Immature natural killer cell (primary cell): ENCODE results near the gene ITPR2. TPM values are rescaled to one million over a fixed set of nuclear protein-coding genes. Genes with fewer than 3 reads are reported as not detected.
"Not testable (repeated sequence)": the region's sequence is repeated elsewhere in the genome, so short reads cannot be mapped to it uniquely, and the experiment has no call there.

Experiments
- DNase-seq, 3 donors: peaks; one replicate each; pipeline ENCODE4 v3.0.0; 2022; ENCODE audit warnings: mixed read lengths in 1 of 3
- H3K27ac Mint-ChIP-seq, 6 donors: one replicate each; pipeline ENCODE4 v1.8.0; 2020; ENCODE audit warnings: mixed read lengths in 6 of 6, mild to moderate bottlenecking in 5 of 6, inconsistent platforms in 4 of 6, moderate library complexity in 3 of 6
- H3K27me3 Mint-ChIP-seq, 3 donors: one replicate each; pipeline ENCODE4 v1.8.0; 2020 to 2021; ENCODE audit warnings: low read depth in 3 of 3, mild to moderate bottlenecking in 3 of 3, mixed read lengths in 3 of 3, moderate library complexity in 3 of 3, inconsistent platforms in 1 of 3
- H3K36me3 Mint-ChIP-seq, 3 donors: one replicate each; pipeline ENCODE4 v1.8.0; 2020; ENCODE audit warnings: mixed read lengths in 3 of 3, inconsistent platforms in 2 of 3, mild to moderate bottlenecking in 2 of 3
- H3K4me1 Mint-ChIP-seq, 2 donors: one replicate each; pipeline ENCODE4 v1.8.0; 2020; ENCODE audit warnings: inconsistent platforms in 2 of 2, mild to moderate bottlenecking in 2 of 2, mixed read lengths in 2 of 2, moderate library complexity in 1 of 2
- H3K4me3 Mint-ChIP-seq, 5 donors: one replicate each; pipeline ENCODE4 v1.8.0; 2020; ENCODE audit warnings: mild to moderate bottlenecking in 5 of 5, mixed read lengths in 5 of 5, inconsistent platforms in 3 of 5, moderate library complexity in 3 of 5
- H3K9me3 Mint-ChIP-seq, 6 donors: one replicate each; pipeline ENCODE4 v1.8.0; 2020; ENCODE audit warnings: mild to moderate bottlenecking in 6 of 6, mixed read lengths in 6 of 6, inconsistent platforms in 4 of 6, moderate library complexity in 3 of 6
- polyA plus RNA-seq, 3 donors: library from polyadenylated mRNA; unstranded; fragments of 300-500 nt; fragmentation: Illumina TruSeq; gene quantifications; one replicate each; pipeline ENCODE4 v1.2.3, GENCODE V29; 2021

The ITPR2 gene
- polyA plus RNA-seq, 3 donors from 2014 or later = 7.2 to 23.4 (median 7.4) TPM

- DNase-seq = no peak
- Mint-ChIP-seq H3K27me3 (peaks cover 0 to 1% (median 0%) of the 10 kb centered on the region in 3 donors), H3K27ac (no peak overlapping the region), H3K36me3 (peaks cover 39 to 52% (median 48%) of the 10 kb centered on the region in 3 donors), H3K4me3 (no peak overlapping the region), H3K4me1 (peaks cover 4 to 10% of the 10 kb centered on the region in 2 donors), H3K9me3 (peaks cover 0 to 2% (median 0%) of the 10 kb centered on the region in 6 donors)
Observed at GRCh38 chr12:26694402-26694801, 138.6 kb downstream of the ITPR2 start.

GRCh38 chr12:26692407-26692806, 140.6 kb downstream of the ITPR2 start:
- peaks cover 4 to 10% of the 10 kb centered on the region in 2 donors for H3K4me1 Mint-ChIP-seq
- peaks cover 0 to 2% (median 0%) of the 10 kb centered on the region in 6 donors for H3K9me3 Mint-ChIP-seq
- no peak overlapping the region for H3K27ac Mint-ChIP-seq
- H3K4me3 Mint-ChIP-seq = no peak overlapping the region
- DNase-seq = no peak
- H3K36me3 Mint-ChIP-seq = peaks cover 27 to 41% (median 35%) of the 10 kb centered on the region in 3 donors
- H3K27me3 Mint-ChIP-seq = peaks cover 0 to 1% (median 0%) of the 10 kb centered on the region in 3 donors

DNA sequence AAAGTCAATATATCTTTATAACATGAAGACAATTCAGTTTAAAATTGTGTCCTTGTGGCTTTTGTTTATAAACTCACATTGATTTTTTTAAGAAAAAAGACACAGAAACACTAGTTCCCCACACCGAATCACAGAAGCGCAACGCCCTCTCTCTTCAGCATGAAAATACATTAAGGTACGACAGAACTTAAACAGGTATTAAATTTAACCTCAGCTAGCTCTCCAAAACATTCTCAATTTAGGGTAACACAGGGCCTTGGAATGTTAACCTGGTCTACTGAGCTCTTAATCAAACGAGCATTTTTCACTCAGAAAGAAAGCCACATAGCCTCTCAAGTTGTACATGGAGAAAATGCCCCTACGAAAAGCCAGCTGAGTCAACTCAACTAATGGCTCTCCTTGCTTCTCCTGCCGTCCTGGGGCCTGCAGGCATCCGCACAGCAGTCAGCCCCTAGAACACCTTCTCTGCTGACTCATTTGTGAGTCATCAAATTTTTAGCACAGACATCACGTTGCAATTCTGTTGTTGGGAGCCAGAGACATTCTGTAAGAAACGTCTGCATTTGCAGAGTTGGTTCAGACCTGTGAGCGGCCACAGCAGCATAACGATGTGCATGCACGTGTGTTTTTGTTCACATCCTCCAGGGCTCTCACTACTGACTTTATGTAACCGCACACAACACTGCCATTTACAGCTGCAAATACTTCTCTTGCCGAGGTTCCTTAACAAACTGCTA, 141.6 kb downstream of the ITPR2 start:
- Mint-ChIP-seq H3K4me3 (no peak overlapping the region), H3K36me3 (peaks cover 23 to 35% (median 30%) of the 10 kb centered on the region in 3 donors), H3K27ac (no peak overlapping the region), H3K4me1 (peaks cover 3 to 4% of the 10 kb centered on the region in 2 donors), H3K9me3 (no peaks in the 10 kb centered on the region), H3K27me3 (peaks cover 0 to 1% (median 0%) of the 10 kb centered on the region in 3 donors)
- no peak for DNase-seq

GRCh38 chr12:26690601-26691000, 142.4 kb downstream of the ITPR2 start:
- no peaks in the 10 kb centered on the region for H3K4me1 Mint-ChIP-seq
- no peaks in the 10 kb centered on the region for H3K9me3 Mint-ChIP-seq
- H3K27ac Mint-ChIP-seq = no peak overlapping the region
- peaks cover 20 to 30% (median 26%) of the 10 kb centered on the region in 3 donors for H3K36me3 Mint-ChIP-seq
- H3K27me3 Mint-ChIP-seq = peaks cover 0 to 1% (median 0%) of the 10 kb centered on the region in 3 donors
- DNase-seq = no peak
- no peak overlapping the region for H3K4me3 Mint-ChIP-seq

DNA sequence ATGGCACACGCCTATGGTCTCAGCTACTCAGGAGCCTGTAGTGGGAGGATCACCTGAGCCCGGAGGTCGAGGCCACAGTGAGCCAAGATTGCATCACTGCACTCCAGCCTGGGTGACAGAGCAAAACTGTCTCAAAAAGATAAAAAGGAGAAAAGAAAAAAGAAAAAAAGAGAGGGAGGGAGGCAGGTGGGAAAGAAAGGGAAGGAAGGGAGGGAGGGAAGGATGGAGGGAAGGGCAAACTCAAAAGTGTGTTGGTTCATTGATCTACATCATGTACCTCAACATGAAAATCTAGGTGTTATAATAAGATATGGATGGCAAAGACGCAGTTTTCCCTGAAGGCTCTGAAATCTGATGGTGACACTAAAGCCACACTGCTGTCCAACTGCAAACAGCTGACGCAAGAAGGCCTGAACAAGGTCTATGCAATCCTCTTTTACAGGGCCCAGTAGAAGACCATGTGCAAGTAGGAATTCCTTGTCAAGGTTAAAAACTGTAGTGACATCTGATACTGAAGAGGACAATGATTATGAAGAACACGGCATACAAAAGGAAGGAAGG, 143.6 kb downstream of the ITPR2 start:
- Mint-ChIP-seq H3K4me1 (no peaks in the 10 kb centered on the region), H3K4me3 (no peak overlapping the region), H3K36me3 (peaks cover 17 to 23% (median 18%) of the 10 kb centered on the region in 3 donors), H3K27ac (no peak overlapping the region), H3K9me3 (no peaks in the 10 kb centered on the region), H3K27me3 (peaks cover 0 to 1% (median 0%) of the 10 kb centered on the region in 3 donors)
- DNase-seq = no peak

DNA sequence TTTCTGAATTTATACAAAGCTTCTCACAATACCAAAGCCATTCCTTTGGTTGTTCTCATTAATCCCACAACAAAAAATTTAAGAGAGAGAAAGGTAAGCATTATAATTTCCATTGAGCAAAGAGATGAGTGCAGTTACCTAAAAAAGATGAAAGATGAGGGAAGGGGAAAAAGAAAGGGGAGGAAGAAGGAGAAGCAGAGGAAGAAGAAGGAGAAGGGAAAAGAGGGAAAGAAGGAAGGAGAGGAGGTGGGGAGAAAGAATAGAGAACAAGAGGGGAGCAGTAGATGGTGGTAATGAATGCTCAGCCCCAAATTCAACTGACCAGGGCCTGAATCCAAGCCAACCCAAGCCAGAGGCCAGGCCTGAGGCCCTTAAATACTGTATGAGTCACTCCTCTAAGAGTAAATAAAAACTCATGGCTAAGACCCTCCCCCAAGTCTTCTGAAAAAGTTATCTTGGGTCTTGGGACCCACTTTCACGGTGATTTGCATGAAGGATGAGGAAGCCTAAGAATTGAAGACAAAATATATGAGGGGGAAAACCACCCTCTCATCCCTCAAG, 144.6 kb downstream of the ITPR2 start:
- peak overlapping the region in 1 of 6 donors; percentile 12 for H3K27ac Mint-ChIP-seq
- peaks cover 0 to 1% (median 0%) of the 10 kb centered on the region in 3 donors for H3K27me3 Mint-ChIP-seq
- DNase-seq = no peak
- no peak overlapping the region for H3K4me3 Mint-ChIP-seq
- peaks cover 19 to 27% (median 20%) of the 10 kb centered on the region in 3 donors for H3K36me3 Mint-ChIP-seq
- no peaks in the 10 kb centered on the region for H3K9me3 Mint-ChIP-seq
- no peaks in the 10 kb centered on the region for H3K4me1 Mint-ChIP-seq

DNA sequence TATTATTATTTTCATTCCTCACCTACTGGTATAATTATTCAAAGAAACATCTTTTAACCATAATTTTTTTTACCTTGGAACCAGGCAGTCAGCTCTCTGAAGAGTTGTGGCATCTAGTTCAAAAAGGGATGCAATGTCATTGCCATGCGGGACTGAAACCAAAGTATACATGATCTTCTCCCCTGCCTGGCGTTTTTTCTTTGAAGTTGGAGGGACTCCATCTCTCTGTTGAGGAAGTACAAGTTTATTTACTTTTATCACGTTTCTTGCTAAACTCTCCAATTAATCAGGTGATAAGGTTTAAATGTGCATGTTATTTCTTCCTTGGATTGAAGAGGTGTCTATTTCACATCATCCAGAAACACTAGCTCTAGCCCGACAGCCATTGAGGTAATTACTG, 146.6 kb downstream of the ITPR2 start:
- H3K4me1 Mint-ChIP-seq = no peaks in the 10 kb centered on the region
- DNase-seq = no peak
- peaks cover 30 to 35% (median 32%) of the 10 kb centered on the region in 3 donors for H3K36me3 Mint-ChIP-seq
- H3K9me3 Mint-ChIP-seq = no peaks in the 10 kb centered on the region
- H3K27me3 Mint-ChIP-seq = peaks cover 0 to 1% (median 0%) of the 10 kb centered on the region in 3 donors
- no peak overlapping the region for H3K4me3 Mint-ChIP-seq
- no peak overlapping the region for H3K27ac Mint-ChIP-seq

- no peak overlapping the region for H3K27ac Mint-ChIP-seq
- no peaks in the 10 kb centered on the region for H3K9me3 Mint-ChIP-seq
- H3K4me1 Mint-ChIP-seq = no peaks in the 10 kb centered on the region
- H3K36me3 Mint-ChIP-seq = peaks cover 31 to 43% (median 37%) of the 10 kb centered on the region in 3 donors
- no peak for DNase-seq
- peaks cover 0 to 1% (median 0%) of the 10 kb centered on the region in 3 donors for H3K27me3 Mint-ChIP-seq
- H3K4me3 Mint-ChIP-seq = no peak overlapping the region
Observed at GRCh38 chr12:26684101-26684500, 148.9 kb downstream of the ITPR2 start.

GRCh38 chr12:26683443-26683842, 149.6 kb downstream of the ITPR2 start:
- Mint-ChIP-seq H3K4me3 (no peak overlapping the region), H3K9me3 (no peaks in the 10 kb centered on the region), H3K27me3 (peaks cover 0 to 1% (median 0%) of the 10 kb centered on the region in 3 donors), H3K36me3 (peaks cover 31 to 43% (median 37%) of the 10 kb centered on the region in 3 donors), H3K27ac (no peak overlapping the region), H3K4me1 (no peaks in the 10 kb centered on the region)
- DNase-seq = no peak

GRCh38 chr12:26680727-26681455, 152.1 kb downstream of the ITPR2 start:
- DNase-seq = no peak
- Mint-ChIP-seq H3K9me3 (no peaks in the 10 kb centered on the region), H3K4me3 (no peak overlapping the region), H3K27ac (peak overlapping the region in 1 of 6 donors; percentile 73), H3K4me1 (no peaks in the 10 kb centered on the region), H3K36me3 (peaks cover 24 to 43% (median 30%) of the 10 kb centered on the region in 3 donors), H3K27me3 (no peaks in the 10 kb centered on the region)

DNA sequence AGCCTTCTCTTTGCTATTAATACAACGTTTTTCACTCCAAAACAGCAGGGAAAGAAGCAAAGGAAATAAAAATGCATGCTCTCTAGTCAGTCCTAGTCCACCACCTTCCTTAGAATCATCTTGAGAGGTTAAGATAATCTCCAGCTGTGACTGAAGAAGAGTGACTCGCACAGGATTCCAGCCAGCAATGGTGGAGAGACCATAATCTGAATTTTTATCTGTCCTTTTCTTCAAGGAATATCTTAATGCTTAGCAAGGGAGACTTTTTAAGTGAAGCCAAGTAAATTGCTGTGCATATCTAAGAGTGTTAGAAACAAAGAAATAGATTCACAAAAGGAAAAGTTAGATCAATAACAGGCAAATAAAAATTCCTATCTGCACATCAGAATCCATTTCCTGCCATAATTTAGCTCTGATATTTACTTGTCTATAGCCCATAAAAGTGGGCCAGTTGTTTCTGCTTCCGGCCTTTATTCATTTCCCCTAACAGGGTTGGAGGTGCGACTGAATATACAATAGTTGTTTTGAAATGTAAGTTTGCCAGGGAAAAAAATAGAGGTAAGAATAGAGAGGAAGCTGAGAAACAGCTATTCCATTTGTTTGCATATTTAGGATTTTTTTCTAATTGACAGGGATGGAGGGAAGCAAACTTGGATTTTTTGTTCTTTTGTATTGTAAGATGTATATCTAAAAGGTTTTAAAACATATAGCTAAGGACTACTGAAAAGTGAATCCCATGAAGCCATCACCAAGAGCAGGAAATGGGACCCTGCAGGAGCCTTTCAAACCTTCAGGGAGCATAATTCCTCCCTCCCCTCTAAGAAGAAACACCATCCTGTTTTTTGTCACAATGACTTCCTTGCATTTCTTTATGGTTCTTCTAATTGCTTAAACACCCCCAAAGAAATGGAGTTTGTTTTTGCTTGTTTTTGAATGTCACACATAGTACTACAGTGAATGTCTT, 154.0 kb downstream of the ITPR2 start:
- Mint-ChIP-seq H3K9me3 (no peaks in the 10 kb centered on the region), H3K27me3 (no peaks in the 10 kb centered on the region), H3K4me3 (no peak overlapping the region), H3K36me3 (peaks cover 16 to 37% (median 23%) of the 10 kb centered on the region in 3 donors), H3K27ac (peak overlapping the region in 4 of 6 donors; percentile 1 to 48 (median 26)), H3K4me1 (no peaks in the 10 kb centered on the region)
- DNase-seq = no peak

DNA sequence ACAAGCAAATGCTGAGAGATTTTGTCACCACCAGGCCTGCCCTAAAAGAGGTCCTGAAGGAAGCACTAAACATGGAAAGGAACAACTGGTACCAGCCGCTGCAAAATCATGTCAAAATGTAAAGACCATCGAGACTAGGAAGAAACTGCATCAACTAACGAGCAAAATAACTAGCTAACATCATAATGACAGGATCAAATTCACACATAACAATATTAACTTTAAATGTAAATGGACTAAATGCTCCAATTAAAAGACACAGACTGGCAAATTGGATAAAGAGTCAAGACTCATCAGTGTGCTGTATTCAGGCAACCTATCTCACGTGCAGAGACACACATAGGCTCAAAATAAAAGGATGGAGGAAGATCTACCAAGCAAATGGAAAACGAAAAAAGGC, 161.5 kb downstream of the ITPR2 start:
- not testable (repeated sequence) for H3K9me3 Mint-ChIP-seq, H3K4me3 Mint-ChIP-seq, H3K4me1 Mint-ChIP-seq, DNase-seq, H3K27ac Mint-ChIP-seq, H3K27me3 Mint-ChIP-seq
- H3K36me3 Mint-ChIP-seq = peaks cover 11 to 19% (median 18%) of the 10 kb centered on the region in 3 donors

GRCh38 chr12:26668847-26669246, 164.1 kb downstream of the ITPR2 start:
- Mint-ChIP-seq H3K27ac (no peak overlapping the region), H3K9me3 (peaks cover 0 to 2% (median 0%) of the 10 kb centered on the region in 6 donors), H3K4me1 (peaks cover 0 to 5% of the 10 kb centered on the region in 2 donors), H3K36me3 (peaks cover 11 to 29% (median 26%) of the 10 kb centered on the region in 3 donors), H3K4me3 (no peak overlapping the region), H3K27me3 (no peaks in the 10 kb centered on the region)
- DNase-seq = no peak
